HG03095 (cell line): ENCODE results near the gene IKBKG.
"Not testable (repeated sequence)": the region's sequence is repeated elsewhere in the genome, so short reads cannot be mapped to it uniquely, and the experiment has no call there.

Source experiments
- ATAC-seq: cut with Tn5 transposase; IDR thresholded peaks from one replicate; pipeline ENCODE4 v1.9.1; 2021; ENCODE audit warnings: moderate library complexity; ENCODE audit not compliant: unreplicated experiment

Gene IKBKG

GRCh38 chrX:154525606-154526490 lies 21.6 kb upstream of the IKBKG start:
- no peak for ATAC-seq

GRCh38 chrX:154526901-154527675 lies 20.3 kb upstream of the IKBKG start:
- ATAC-seq: peak; percentile 83

DNA sequence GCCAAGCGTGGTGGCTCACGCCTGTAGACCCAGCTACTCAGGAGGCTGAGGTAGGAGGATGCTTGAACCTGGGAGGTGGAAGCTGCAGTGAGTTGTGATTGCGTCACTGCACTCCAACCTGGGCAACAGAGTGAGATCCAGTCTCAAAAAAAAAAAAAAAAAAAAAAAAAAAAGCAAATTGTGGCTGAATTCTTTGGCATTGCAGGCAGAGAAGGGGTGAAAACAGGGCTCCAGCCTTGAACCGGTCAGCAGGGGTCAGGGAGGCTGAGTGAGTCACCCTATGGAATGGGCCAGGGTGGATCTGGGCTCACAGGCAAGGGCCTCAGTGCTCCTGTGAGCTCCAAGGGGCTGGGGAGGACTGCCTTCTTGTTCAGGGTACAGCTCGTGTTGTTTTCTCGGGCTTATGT lies 18.2 kb upstream of the IKBKG start:
- no peak for ATAC-seq

DNA sequence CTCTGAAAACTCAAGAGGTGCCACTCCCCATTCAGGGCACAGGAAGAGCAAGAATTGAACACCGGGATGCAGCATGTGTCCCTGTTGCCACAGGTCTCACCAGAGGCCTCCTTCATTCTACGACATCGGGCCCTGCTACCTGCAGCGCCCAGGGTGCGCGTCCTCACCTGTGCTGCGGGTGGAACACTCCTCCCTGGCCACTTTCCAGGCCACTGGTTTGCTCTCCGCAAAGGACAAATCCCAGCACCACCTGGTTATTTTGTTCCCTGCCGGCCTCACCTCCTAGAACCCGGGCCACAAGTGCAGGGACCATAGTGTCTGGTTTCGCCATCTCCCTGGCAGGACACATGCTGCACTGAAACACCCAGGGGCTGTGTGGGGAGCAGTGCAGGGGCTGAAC lies 17.1 kb upstream of the IKBKG start:
- ATAC-seq: no peak

DNA sequence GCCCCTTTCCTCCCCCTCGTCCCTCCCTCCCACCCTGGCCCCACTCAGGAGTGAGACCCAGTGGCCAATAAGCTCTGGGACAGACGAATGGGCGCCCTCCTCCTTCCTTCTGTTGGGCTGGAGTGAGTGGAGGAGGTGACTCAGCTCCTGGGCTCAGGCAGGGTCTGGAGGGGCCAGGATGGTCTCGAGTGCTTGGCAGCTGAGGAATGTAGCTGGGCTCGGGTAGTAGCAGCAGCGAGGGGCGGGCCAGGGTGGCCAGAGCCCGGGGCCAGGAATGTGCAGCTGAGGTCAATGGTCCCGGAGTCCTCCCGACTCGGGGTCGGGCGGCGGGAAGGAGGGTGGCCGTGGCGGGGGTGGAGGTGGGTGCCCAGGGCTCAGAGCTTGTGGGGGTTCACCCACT lies 15.8 kb upstream of the IKBKG start:
- ATAC-seq: no peak

DNA sequence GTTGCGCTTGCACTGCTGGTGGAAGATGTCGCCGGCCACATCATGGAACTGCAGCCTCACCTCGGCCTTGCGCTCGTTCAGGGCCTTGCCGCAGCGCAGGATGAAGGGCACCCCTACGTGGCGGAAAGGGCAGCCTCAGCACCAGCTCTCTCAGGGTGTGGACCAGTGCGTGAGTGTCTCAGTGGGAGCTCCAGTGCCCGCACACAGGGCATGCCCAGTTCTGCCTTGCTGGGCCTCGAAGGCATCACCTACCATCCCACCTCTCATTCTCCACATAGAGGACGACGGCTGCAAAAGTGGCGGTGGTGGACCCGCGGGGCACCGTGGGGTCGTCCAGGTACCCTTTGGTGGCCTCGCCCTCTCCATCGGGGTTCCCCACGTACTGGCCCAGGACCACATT lies 14.7 kb upstream of the IKBKG start:
- no peak for ATAC-seq

DNA sequence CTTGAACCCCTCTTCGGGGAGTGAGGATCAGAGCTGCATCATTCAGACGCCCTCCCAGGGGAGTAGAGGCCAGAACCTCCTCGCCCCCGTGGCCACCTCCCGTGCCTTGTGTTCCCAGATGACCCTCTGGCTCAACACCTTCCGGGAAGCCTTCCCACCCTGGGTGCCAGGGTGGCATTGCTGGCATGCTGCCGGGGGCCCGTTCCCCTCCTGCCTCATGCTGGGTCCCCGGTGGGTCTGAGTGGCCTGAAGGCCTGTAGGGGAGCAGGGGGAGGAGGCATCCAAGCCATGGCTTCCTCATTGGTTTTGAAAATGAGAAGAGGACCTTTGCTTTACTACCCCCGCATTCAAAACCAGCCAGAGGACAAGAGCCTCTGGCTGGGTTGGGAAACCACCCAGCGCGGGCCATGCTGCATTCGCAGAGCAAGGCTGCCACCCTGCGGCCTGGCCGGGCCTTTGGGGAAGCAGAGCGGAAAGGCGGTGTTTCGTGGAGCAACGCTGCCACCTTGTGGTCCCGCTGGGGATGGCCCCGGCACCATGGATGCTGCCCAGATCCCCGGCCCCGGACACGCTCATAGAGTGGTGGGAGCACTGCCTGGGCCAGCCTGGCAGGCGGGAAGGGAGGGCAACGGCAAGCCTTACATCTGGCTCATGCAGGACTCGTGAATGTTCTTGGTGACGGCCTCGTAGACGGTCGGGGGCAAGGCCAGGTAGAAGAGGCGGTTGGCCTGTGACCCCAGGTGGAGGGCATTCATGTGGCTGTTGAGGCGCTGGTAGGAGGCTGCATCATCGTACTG lies 12.7 kb upstream of the IKBKG start:
- peak; percentile 91 for ATAC-seq

- no peak for ATAC-seq
Observed at GRCh38 chrX:154535892-154536291, 11.5 kb upstream of the IKBKG start.

GRCh38 chrX:154539077-154539476 lies 8.3 kb upstream of the IKBKG start:
- no peak for ATAC-seq

GRCh38 chrX:154540365-154540764 lies 7.1 kb upstream of the IKBKG start:
- not testable (repeated sequence) for ATAC-seq

GRCh38 chrX:154540897-154541535 lies 6.4 kb upstream of the IKBKG start:
- ATAC-seq: no peak

DNA sequence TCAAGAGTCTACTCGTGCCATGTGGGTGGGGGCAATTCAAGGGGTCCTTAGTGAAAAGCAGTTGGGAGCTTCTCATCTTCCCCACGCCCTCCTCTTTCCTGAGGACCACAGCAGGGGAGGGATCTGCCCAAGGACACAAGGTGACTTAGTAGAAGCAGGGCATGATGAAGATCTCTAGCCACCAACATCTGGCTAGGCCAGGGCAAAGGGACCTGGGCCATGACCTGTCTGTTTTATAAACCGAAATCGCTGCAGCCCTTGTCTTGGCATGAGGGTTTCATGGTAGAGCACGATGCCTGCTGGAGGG lies 5.9 kb upstream of the IKBKG start:
- ATAC-seq: no peak

GRCh38 chrX:154541896-154542722 lies 5.3 kb upstream of the IKBKG start:
- no peak for ATAC-seq

GRCh38 chrX:154542723-154543424 lies 4.5 kb upstream of the IKBKG start:
- no peak for ATAC-seq

DNA sequence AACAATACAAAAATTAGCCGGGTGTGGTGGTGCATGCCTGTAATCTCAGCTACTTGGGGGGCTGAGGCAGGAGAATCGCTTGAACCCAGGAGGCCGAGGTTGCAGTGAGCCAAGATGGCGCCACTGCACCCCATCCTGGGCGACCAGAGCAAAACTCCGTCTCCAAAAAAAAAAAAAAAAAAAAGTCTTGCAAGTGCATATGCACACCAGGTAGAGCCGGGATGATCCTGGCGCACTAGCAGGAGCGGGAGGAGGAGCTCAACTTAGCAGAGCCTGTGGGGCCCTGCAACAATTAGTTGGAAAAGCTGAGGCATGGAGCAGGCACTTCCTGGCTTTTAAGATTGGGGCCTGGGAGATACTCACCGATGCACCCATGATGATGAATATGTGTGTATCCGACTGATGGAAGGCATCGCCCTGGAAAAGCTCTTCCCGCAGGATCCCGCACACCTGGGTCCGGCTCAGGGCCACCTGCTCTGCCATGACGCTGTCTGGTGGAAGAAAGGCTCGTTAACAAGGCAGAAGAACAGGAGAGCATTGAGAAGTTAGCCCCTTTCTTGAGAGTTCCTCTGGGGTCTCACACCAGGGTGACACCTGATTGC lies 1.6 kb upstream of the IKBKG start:
- no peak for ATAC-seq

DNA sequence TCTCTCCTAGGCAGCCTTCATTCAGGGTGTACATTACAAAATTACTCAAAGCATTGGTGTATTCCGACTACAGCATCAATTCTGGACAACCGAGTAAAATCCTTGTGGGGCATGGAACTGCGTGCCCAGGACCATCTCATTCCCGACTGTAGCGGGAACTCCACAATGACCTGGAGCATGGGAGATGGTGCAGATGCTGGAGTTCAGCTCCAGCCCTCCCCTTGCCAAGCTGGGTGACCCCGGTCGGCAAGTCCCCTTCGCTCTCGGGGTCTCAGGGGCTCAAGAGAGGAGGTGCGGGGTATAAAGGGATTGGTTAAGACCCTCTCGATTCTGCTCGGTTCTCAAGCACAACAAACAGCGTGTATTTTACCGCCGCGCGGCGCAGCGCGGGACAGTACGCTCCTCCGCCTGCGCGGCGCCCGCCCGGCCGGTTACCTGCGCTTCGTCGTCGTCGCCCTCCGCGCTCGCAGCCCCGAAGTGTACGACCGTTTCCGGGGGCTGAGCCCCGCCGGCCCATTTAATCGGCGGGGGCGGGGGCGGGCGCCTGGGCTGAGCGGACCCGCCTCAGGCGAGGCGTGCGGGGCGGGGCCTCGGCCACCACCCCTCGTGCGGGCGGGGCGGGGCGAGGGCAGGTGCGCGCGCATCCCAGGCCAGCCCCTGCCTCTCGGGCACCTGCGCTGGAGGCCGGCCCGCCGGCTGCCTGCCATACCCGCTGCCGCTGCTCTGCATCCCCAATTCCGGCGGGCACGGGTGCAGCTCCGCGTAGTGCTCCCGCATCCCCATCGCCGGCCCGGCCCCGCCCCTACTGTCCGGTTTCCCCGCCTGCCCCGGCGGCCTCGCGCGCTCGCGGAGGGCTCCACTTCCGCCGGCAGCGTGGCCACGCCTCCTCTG lies 821 bp upstream of the IKBKG start, which contains the start of gene G6PD:
Gene G6PD (minus strand): TSS at position 493 of the 891 bp plus-strand sequence. CDS start 691 bp downstream, outside the sequence.
- ATAC-seq: peak; percentile 44

- ATAC-seq: no peak
Observed at GRCh38 chrX:154548028-154548316, 552 bp downstream of the IKBKG start.

DNA sequence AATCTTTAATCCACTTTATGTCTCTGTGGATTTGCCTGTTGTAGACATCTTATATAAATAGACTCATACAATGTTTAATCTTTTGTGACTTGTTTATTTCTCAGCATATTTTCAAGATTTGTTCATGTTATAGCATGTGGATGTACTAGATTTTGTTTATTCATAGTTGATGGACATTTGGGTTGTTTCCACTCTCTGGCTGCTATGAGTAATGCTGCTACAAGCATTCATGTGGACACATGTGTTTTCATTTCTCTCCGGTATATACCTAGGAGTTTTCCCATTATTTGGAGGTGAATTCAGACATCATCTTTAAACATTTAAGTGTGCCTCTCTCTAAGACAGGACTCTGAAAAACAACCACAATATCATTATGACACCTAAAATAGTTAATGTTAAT lies 2.3 kb downstream of the IKBKG start:
- ATAC-seq: no peak
